K562 (cell line): ENCODE measurements around the gene LYSMD1. TPM values are rescaled to one million over a fixed set of nuclear protein-coding genes. Genes with fewer than 3 reads are reported as not detected.

Experiments
- ARNT ChIP-seq, 2 experiments: fragments of 450-650 bp; IDR thresholded peaks; 2 replicates each; pipeline ENCODE4 v1.6.1; 2016; ENCODE audit warnings: mild to moderate bottlenecking in 1 of 2
- CBX1 ChIP-seq: sonication (generic); IDR thresholded peaks from 2 replicates; pipeline ENCODE4 v1.6.1; 2016; ENCODE audit warnings: antibody characterized with exemption, low read depth, mild to moderate bottlenecking
- EP300 ChIP-seq: IDR thresholded peaks from 2 replicates; pipeline ENCODE4 v1.6.1; 2012; ENCODE audit warnings: low read length, improper control_type of control experiment
- HDAC1 ChIP-seq, 2 experiments: fragments of 450-650 bp; IDR thresholded peaks; 2 replicates each; pipeline ENCODE4 v1.6.1; 2016 to 2017; ENCODE audit warnings: inconsistent platforms in 1 of 2, mild to moderate bottlenecking in 1 of 2, moderate library complexity in 1 of 2
- HNRNPL ChIP-seq: fragments of 200-400 bp; formaldehyde crosslinking; IDR thresholded peaks from 2 replicates; pipeline ENCODE4 v1.6.1; 2017; ENCODE audit warnings: low read depth, mild to moderate bottlenecking, low read length
- ILF3 ChIP-seq: fragments of 450-650 bp; IDR thresholded peaks from 2 replicates; pipeline ENCODE4 v1.6.1; 2018; ENCODE audit warnings: antibody characterized with exemption, mild to moderate bottlenecking, moderate library complexity, borderline replicate concordance
- MCM7 ChIP-seq, 2 experiments: fragments of 450-650 bp; IDR thresholded peaks; 2 replicates each; pipeline ENCODE4 v1.6.1; 2016 to 2018
- MEF2D ChIP-seq: conservative IDR thresholded peaks from 2 replicates; pipeline ENCODE4 v1.6.1; 2016; ENCODE audit warnings: low read depth, missing genetic modification characterization, missing compliant biosample characterization
- NCOR1 ChIP-seq: fragments of 450-650 bp; IDR thresholded peaks from 2 replicates; pipeline ENCODE4 v1.6.1; 2016; ENCODE audit warnings: mild to moderate bottlenecking, moderate library complexity
- RBFOX2 ChIP-seq: fragments of 200-400 bp; formaldehyde crosslinking; IDR thresholded peaks from 2 replicates; pipeline ENCODE4 v1.6.1; 2017; ENCODE audit warnings: low read depth, mild to moderate bottlenecking, low read length, moderate library complexity
- RCOR1 ChIP-seq, 2 experiments: IDR thresholded peaks; 2 replicates each; pipeline ENCODE4 v1.6.1; 2012; ENCODE audit warnings: low read depth in 2 of 2, low read length in 2 of 2, borderline replicate concordance in 1 of 2, improper control_type of control experiment in 1 of 2
- RFX1 ChIP-seq: fragments of 450-650 bp; IDR thresholded peaks from 2 replicates; pipeline ENCODE4 v1.6.1; 2016; ENCODE audit warnings: mild to moderate bottlenecking, moderate library complexity
- SAP30 ChIP-seq: fragments of 200-600 bp; sonication (generic); IDR thresholded peaks from 2 replicates; pipeline ENCODE4 v1.6.1; 2012; ENCODE audit warnings: borderline replicate concordance, low read depth, mild to moderate bottlenecking, moderate library complexity, low read length, control low read depth, inconsistent platforms; ENCODE audit not compliant: insufficient read depth, poor library complexity, severe bottlenecking
- SREBF2 ChIP-seq: sonication (generic); formaldehyde crosslinking; IDR thresholded peaks from 2 replicates; pipeline ENCODE4 v1.4.0; 2020; ENCODE audit warnings: mild to moderate bottlenecking, missing genetic modification reagents
- SRSF3 ChIP-seq: fragments of 200-400 bp; formaldehyde crosslinking; IDR thresholded peaks from 2 replicates; pipeline ENCODE4 v1.6.1; 2016; ENCODE audit warnings: mild to moderate bottlenecking, low read length, moderate library complexity; ENCODE audit not compliant: insufficient read depth
- ZNF766 ChIP-seq: fragments of 200-800 bp; sonication (Bioruptor generic); conservative IDR thresholded peaks from 2 replicates; pipeline ENCODE4 v1.6.1; 2016; ENCODE audit warnings: missing genetic modification characterization, missing compliant biosample characterization
- polyA plus RNA-seq, 8 experiments: library from polyadenylated mRNA; depleted of rRNA in 4 of 8; stranded (reverse) in 5 of 8; unstranded in 3 of 8; fragments of >200 nt; fragmentation: Nextera tagmentation in 2 of 8; fragmentation: Illumina TruSeq in 1 of 8; extraction: Ambion mirVana in 2 of 8; extraction: Trizol in 1 of 8; gene quantifications; 2 replicates each; pipeline versions ENCODE4 v1.2.1 to v1.2.3, GENCODE V29; 2011 to 2014; ENCODE audit warnings: inconsistent platforms in 1 of 8, missing spikeins in 1 of 8
- total RNA-seq, 7 experiments: library from RNA; depleted of rRNA in 6 of 7; stranded (reverse); fragments of >200 nt in 6 of 7; fragmentation: Illumina TruSeq in 2 of 7; extraction: Trizol in 2 of 7; gene quantifications; 2 replicates each; pipeline versions ENCODE4 v1.2.1 to v1.2.3, GENCODE V29; 2011 to 2021; ENCODE audit warnings: low replicate concordance in 1 of 7
- TF ChIP-seq, protein P1 (sequence below): sonication (generic); formaldehyde crosslinking; IDR thresholded peaks from 2 replicates; pipeline ENCODE4 v1.8.1; 2023; ENCODE audit warnings: mild to moderate bottlenecking, missing genetic modification reagents
- TF ChIP-seq, protein P2 (sequence below), 2 experiments: fragments of 450-650 bp in 1 of 2; sonication (generic) in 1 of 2; formaldehyde crosslinking in 1 of 2; IDR thresholded peaks; 2 replicates each; pipeline versions ENCODE4 v1.7.1 to v1.9.0; 2016 to 2022; ENCODE audit warnings: inconsistent platforms in 1 of 2, mild to moderate bottlenecking in 1 of 2, missing genetic modification reagents in 1 of 2

The LYSMD1 gene
- total and polyA plus RNA-seq, 9 of the 15 experiments (the other 6 are each of a cell fraction or from before 2014, with no cell fraction given) = 2.2 to 9.4 (median 6.0) TPM

GRCh38 chr1:151165738-151166504, at the start of gene LYSMD1, which contains the start of gene SCNM1 (continued):
- TF ChIP-seq, protein P1, sequence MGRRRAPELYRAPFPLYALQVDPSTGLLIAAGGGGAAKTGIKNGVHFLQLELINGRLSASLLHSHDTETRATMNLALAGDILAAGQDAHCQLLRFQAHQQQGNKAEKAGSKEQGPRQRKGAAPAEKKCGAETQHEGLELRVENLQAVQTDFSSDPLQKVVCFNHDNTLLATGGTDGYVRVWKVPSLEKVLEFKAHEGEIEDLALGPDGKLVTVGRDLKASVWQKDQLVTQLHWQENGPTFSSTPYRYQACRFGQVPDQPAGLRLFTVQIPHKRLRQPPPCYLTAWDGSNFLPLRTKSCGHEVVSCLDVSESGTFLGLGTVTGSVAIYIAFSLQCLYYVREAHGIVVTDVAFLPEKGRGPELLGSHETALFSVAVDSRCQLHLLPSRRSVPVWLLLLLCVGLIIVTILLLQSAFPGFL (CRISPR knock-in tag) = no peak
- TF ChIP-seq SRSF3 = no peak
- TF ChIP-seq MEF2D = no peak
- no peak for TF ChIP-seq CBX1
- TF ChIP-seq EP300 = no peak
- no peak for TF ChIP-seq HNRNPL
- no peak; the same call in 1 of the 2 replicates for TF ChIP-seq NCOR1
- no peak for TF ChIP-seq SREBF2
- peak in 1 of 2 experiments; percentile 100; a peak in 2 of 4 replicates for TF ChIP-seq MCM7 (IDR thresholded peaks at IDR 0.05)
- peak in 1 of 2 experiments; percentile 28; a peak in 2 of 4 replicates for TF ChIP-seq RCOR1 (IDR thresholded peaks at IDR 0.05; ENCODE audit: borderline replicate concordance in 1 of 2, low read depth in 2 of 2, low read length in 2 of 2)
- TF ChIP-seq ARNT (IDR thresholded peaks at IDR 0.05) = peak; percentile 60 to 95; a peak in 3 of 4 replicates
- TF ChIP-seq ZNF766 (CRISPR knock-in tag) = peak; percentile 92
- TF ChIP-seq RFX1 = peak; percentile 50; the same call in 1 of the 2 replicates
- TF ChIP-seq RBFOX2 = peak; percentile 72
- no peak for TF ChIP-seq ILF3
- TF ChIP-seq HDAC1 (IDR thresholded peaks at IDR 0.05) = peak in 1 of 2 experiments; percentile 73; a peak in 2 of 4 replicates
- TF ChIP-seq, protein P2, sequence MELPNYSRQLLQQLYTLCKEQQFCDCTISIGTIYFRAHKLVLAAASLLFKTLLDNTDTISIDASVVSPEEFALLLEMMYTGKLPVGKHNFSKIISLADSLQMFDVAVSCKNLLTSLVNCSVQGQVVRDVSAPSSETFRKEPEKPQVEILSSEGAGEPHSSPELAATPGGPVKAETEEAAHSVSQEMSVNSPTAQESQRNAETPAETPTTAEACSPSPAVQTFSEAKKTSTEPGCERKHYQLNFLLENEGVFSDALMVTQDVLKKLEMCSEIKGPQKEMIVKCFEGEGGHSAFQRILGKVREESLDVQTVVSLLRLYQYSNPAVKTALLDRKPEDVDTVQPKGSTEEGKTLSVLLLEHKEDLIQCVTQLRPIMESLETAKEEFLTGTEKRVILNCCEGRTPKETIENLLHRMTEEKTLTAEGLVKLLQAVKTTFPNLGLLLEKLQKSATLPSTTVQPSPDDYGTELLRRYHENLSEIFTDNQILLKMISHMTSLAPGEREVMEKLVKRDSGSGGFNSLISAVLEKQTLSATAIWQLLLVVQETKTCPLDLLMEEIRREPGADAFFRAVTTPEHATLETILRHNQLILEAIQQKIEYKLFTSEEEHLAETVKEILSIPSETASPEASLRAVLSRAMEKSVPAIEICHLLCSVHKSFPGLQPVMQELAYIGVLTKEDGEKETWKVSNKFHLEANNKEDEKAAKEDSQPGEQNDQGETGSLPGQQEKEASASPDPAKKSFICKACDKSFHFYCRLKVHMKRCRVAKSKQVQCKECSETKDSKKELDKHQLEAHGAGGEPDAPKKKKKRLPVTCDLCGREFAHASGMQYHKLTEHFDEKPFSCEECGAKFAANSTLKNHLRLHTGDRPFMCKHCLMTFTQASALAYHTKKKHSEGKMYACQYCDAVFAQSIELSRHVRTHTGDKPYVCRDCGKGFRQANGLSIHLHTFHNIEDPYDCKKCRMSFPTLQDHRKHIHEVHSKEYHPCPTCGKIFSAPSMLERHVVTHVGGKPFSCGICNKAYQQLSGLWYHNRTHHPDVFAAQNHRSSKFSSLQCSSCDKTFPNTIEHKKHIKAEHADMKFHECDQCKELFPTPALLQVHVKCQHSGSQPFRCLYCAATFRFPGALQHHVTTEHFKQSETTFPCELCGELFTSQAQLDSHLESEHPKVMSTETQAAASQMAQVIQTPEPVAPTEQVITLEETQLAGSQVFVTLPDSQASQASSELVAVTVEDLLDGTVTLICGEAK (IDR thresholded peaks at IDR 0.05) = peak; percentile 97
- TF ChIP-seq, protein P2 (CRISPR knock-in tag; IDR thresholded peaks at IDR 0.05) = no peak
- TF ChIP-seq SAP30 = peak; percentile 65
